ENCODE measurements around the gene EPHA3. TPM values are rescaled to one million over a fixed set of nuclear protein-coding genes. Genes with fewer than 3 reads are reported as not detected.

EPHA3 gene
- total and polyA plus RNA-seq, 4 donors = 0.44 to 2.7 (median 1.2) TPM

DNA sequence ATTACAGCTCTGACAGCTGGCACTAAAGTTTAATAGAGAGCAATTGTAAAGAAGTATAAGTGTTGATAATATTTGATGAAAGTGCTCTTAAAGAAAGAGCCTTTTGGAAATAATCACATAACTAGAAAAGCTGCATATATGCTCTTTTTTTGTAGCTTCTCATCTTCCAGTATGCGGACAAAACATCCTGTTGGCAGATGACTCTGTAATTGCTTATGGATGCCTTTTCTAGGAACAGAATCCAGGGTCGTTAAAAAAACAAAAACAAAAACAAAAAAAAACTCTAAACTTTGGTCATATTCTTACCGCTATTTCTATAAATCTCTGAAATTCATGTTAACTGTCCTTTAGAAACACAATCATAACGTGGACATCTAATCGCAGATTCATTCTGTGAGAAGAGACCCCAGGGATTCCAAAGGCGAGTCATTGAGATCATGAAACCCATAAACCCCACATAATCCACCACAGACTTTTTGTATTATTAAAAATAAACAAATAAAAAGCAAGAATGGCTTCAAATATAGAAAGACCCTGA, 109.8 kb downstream of the EPHA3 start:
- H3K27ac ChIP-seq (ENCODE audit: low read depth in 1 of 2, low read length in 2 of 2) = no peak overlapping the region
- DNase-seq (ENCODE audit: low spot score) = no peak
- WGBS = 71% methylated on average over 6 of the region's 6 CpGs
- no peak overlapping the region for H3K9ac ChIP-seq (ENCODE audit: low read depth in 1 of 2, low read length in 2 of 2)
- H3K4me3 ChIP-seq (ENCODE audit: low read depth in 1 of 3, low read length in 3 of 3) = no peak overlapping the region
- no peaks in the 10 kb centered on the region for H3K4me1 ChIP-seq (ENCODE audit: control insufficient read depth in 4 of 4, insufficient read depth in 4 of 4, low read length in 3 of 4)
- no peaks in the 10 kb centered on the region for H3K36me3 ChIP-seq (ENCODE audit: control insufficient read depth in 4 of 4, insufficient read depth in 3 of 4, low read depth in 1 of 4, low read length in 3 of 4)
- TF ChIP-seq YY1 (IDR thresholded peaks at IDR 0.05) = no peak
- H3K9me3 ChIP-seq (ENCODE audit: control insufficient read depth in 4 of 4, low read length in 3 of 4) = no peaks in the 10 kb centered on the region
- no peaks in the 10 kb centered on the region for H3K27me3 ChIP-seq (ENCODE audit: control insufficient read depth in 4 of 4, insufficient read depth in 4 of 4, low read length in 3 of 4)

DNA sequence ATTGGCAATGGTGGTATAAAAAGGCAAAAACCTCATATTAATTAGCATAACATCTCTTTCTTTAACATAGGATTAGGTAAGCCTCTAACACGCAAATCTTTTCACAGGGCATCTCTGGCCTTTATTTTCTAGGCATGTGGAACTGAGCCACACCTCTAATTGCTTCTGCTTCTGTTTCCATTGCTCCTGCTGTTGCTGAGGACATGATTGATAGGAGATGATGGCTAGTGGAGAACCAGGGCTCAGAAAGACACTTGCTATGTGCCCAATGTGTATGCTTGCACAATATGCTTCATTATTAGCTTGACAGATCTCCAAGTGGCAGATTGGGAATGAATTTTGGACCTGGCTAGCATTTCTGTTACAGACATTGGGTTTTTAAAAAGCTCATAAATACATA, 114.5 kb downstream of the EPHA3 start:
- Histone ChIP-seq H3K4me1 (ENCODE audit: control insufficient read depth in 4 of 4, insufficient read depth in 4 of 4, low read length in 3 of 4) (no peaks in the 10 kb centered on the region), H3K9ac (ENCODE audit: low read depth in 1 of 2, low read length in 2 of 2) (no peak overlapping the region), H3K36me3 (ENCODE audit: control insufficient read depth in 4 of 4, insufficient read depth in 3 of 4, low read depth in 1 of 4, low read length in 3 of 4) (no peaks in the 10 kb centered on the region), H3K4me3 (ENCODE audit: low read depth in 1 of 3, low read length in 3 of 3) (no peak overlapping the region), H3K27me3 (ENCODE audit: control insufficient read depth in 4 of 4, insufficient read depth in 4 of 4, low read length in 3 of 4) (no peaks in the 10 kb centered on the region), H3K9me3 (ENCODE audit: control insufficient read depth in 4 of 4, low read length in 3 of 4) (no peaks in the 10 kb centered on the region), H3K27ac (ENCODE audit: low read depth in 1 of 2, low read length in 2 of 2) (no peak overlapping the region)
- WGBS = 83% methylated on average over 1 of the region's 1 CpG
- TF ChIP-seq, protein P1, sequence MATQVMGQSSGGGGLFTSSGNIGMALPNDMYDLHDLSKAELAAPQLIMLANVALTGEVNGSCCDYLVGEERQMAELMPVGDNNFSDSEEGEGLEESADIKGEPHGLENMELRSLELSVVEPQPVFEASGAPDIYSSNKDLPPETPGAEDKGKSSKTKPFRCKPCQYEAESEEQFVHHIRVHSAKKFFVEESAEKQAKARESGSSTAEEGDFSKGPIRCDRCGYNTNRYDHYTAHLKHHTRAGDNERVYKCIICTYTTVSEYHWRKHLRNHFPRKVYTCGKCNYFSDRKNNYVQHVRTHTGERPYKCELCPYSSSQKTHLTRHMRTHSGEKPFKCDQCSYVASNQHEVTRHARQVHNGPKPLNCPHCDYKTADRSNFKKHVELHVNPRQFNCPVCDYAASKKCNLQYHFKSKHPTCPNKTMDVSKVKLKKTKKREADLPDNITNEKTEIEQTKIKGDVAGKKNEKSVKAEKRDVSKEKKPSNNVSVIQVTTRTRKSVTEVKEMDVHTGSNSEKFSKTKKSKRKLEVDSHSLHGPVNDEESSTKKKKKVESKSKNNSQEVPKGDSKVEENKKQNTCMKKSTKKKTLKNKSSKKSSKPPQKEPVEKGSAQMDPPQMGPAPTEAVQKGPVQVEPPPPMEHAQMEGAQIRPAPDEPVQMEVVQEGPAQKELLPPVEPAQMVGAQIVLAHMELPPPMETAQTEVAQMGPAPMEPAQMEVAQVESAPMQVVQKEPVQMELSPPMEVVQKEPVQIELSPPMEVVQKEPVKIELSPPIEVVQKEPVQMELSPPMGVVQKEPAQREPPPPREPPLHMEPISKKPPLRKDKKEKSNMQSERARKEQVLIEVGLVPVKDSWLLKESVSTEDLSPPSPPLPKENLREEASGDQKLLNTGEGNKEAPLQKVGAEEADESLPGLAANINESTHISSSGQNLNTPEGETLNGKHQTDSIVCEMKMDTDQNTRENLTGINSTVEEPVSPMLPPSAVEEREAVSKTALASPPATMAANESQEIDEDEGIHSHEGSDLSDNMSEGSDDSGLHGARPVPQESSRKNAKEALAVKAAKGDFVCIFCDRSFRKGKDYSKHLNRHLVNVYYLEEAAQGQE (IDR thresholded peaks at IDR 0.05) = no peak
- TF ChIP-seq FOXA2 (IDR thresholded peaks at IDR 0.05) (no peak), NR2F2 (IDR thresholded peaks at IDR 0.05) (no peak), HNF4G (IDR thresholded peaks at IDR 0.05) (no peak), SP1 (IDR thresholded peaks at IDR 0.05) (no peak), HNF4A (conservative IDR thresholded peaks at IDR 0.05) (no peak), EGR1 (IDR thresholded peaks at IDR 0.05; ENCODE audit: low read depth in 2 of 2) (no peak)
- TF ChIP-seq, protein P2, sequence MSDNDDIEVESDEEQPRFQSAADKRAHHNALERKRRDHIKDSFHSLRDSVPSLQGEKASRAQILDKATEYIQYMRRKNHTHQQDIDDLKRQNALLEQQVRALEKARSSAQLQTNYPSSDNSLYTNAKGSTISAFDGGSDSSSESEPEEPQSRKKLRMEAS (IDR thresholded peaks at IDR 0.05) = no peak
- DNase-seq (ENCODE audit: low spot score) = no peak

DNA sequence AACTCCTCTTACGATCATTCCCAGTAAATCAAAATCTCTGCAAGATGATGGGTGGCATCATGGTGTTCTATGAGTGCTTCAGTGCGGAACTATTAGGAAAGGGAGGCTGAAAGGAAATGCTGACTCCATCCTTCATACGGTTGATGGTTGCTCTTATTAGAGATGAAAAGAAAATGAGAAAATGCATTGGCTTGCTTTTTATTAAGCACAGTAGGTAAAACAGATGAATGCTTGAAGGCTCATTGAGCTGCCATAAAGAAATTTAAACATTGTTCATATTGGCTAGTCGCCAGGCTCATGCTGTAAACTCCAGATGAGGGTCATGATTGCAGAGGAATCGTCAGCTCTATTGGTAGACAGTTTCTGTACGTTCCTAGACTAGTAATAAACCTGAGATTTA, 115.8 kb downstream of the EPHA3 start:
- 65% methylated on average over 6 of the region's 6 CpGs for WGBS
- Histone ChIP-seq H3K9me3 (ENCODE audit: control insufficient read depth in 4 of 4, low read length in 3 of 4) (no peaks in the 10 kb centered on the region), H3K4me1 (ENCODE audit: control insufficient read depth in 4 of 4, insufficient read depth in 4 of 4, low read length in 3 of 4) (no peaks in the 10 kb centered on the region), H3K36me3 (ENCODE audit: control insufficient read depth in 4 of 4, insufficient read depth in 3 of 4, low read depth in 1 of 4, low read length in 3 of 4) (no peaks in the 10 kb centered on the region), H3K9ac (ENCODE audit: low read depth in 1 of 2, low read length in 2 of 2) (no peak overlapping the region), H3K27ac (ENCODE audit: low read depth in 1 of 2, low read length in 2 of 2) (no peak overlapping the region), H3K27me3 (ENCODE audit: control insufficient read depth in 4 of 4, insufficient read depth in 4 of 4, low read length in 3 of 4) (no peaks in the 10 kb centered on the region), H3K4me3 (ENCODE audit: low read depth in 1 of 3, low read length in 3 of 3) (no peak overlapping the region)
- DNase-seq (ENCODE audit: low spot score) = no peak
- no peak for TF ChIP-seq NR2F2 (IDR thresholded peaks at IDR 0.05)
- TF ChIP-seq FOXA1 (IDR thresholded peaks at IDR 0.05) = no peak
- no peak for TF ChIP-seq YY1 (IDR thresholded peaks at IDR 0.05)
- TF ChIP-seq, protein P1 (IDR thresholded peaks at IDR 0.05) = no peak
- TF ChIP-seq, protein P2 (IDR thresholded peaks at IDR 0.05) = no peak
- TF ChIP-seq, protein P3, sequence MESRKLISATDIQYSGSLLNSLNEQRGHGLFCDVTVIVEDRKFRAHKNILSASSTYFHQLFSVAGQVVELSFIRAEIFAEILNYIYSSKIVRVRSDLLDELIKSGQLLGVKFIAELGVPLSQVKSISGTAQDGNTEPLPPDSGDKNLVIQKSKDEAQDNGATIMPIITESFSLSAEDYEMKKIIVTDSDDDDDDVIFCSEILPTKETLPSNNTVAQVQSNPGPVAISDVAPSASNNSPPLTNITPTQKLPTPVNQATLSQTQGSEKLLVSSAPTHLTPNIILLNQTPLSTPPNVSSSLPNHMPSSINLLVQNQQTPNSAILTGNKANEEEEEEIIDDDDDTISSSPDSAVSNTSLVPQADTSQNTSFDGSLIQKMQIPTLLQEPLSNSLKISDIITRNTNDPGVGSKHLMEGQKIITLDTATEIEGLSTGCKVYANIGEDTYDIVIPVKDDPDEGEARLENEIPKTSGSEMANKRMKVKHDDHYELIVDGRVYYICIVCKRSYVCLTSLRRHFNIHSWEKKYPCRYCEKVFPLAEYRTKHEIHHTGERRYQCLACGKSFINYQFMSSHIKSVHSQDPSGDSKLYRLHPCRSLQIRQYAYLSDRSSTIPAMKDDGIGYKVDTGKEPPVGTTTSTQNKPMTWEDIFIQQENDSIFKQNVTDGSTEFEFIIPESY (IDR thresholded peaks at IDR 0.05) = no peak
- TF ChIP-seq, protein P4, sequence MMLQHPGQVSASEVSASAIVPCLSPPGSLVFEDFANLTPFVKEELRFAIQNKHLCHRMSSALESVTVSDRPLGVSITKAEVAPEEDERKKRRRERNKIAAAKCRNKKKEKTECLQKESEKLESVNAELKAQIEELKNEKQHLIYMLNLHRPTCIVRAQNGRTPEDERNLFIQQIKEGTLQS (IDR thresholded peaks at IDR 0.05) = no peak
- TF ChIP-seq EGR1 (IDR thresholded peaks at IDR 0.05; ENCODE audit: low read depth in 2 of 2) = no peak
- no peak for TF ChIP-seq SP1 (IDR thresholded peaks at IDR 0.05)
- no peak for TF ChIP-seq RXRA (IDR thresholded peaks at IDR 0.05)
- no peak for TF ChIP-seq HNF4A (conservative IDR thresholded peaks at IDR 0.05)
- no peak for TF ChIP-seq HNF4G (IDR thresholded peaks at IDR 0.05)
- TF ChIP-seq, protein P5, sequence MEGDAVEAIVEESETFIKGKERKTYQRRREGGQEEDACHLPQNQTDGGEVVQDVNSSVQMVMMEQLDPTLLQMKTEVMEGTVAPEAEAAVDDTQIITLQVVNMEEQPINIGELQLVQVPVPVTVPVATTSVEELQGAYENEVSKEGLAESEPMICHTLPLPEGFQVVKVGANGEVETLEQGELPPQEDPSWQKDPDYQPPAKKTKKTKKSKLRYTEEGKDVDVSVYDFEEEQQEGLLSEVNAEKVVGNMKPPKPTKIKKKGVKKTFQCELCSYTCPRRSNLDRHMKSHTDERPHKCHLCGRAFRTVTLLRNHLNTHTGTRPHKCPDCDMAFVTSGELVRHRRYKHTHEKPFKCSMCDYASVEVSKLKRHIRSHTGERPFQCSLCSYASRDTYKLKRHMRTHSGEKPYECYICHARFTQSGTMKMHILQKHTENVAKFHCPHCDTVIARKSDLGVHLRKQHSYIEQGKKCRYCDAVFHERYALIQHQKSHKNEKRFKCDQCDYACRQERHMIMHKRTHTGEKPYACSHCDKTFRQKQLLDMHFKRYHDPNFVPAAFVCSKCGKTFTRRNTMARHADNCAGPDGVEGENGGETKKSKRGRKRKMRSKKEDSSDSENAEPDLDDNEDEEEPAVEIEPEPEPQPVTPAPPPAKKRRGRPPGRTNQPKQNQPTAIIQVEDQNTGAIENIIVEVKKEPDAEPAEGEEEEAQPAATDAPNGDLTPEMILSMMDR (IDR thresholded peaks at IDR 0.05; ENCODE audit: low read depth, low read length, missing input control) = no peak
- no peak for TF ChIP-seq GABPA (IDR thresholded peaks at IDR 0.05 in 1 of 2, conservative IDR thresholded peaks at IDR 0.05 in 1 of 2)

Measured in liver (tissue), 9 donors.